Measurements from ENCODE around the gene ARAP2.

GRCh38 chr4:36024901-36025660 lies 219.2 kb downstream of the ARAP2 start:
- TF ChIP-seq TBP (CRISPR knock-in tag; IDR thresholded peaks at IDR 0.05) (no peak), CCDC6 (CRISPR knock-in tag; IDR thresholded peaks at IDR 0.05) (no peak), GATAD2A (CRISPR knock-in tag; IDR thresholded peaks at IDR 0.05) (no peak), RAD21 (CRISPR knock-in tag; IDR thresholded peaks at IDR 0.05) (no peak), DPF2 (CRISPR knock-in tag; IDR thresholded peaks at IDR 0.05; ENCODE audit: borderline replicate concordance, low read depth) (no peak), MAZ (IDR thresholded peaks at IDR 0.05; ENCODE audit: borderline replicate concordance, low read depth, low read length) (no peak), MAZ (CRISPR knock-in tag; IDR thresholded peaks at IDR 0.05; ENCODE audit: low read depth) (no peak), ZFY (CRISPR knock-in tag; IDR thresholded peaks at IDR 0.05) (no peak), CTCF (CRISPR knock-in tag; IDR thresholded peaks at IDR 0.05) (no peak), SOX6 (IDR thresholded peaks at IDR 0.05) (no peak), SOX6 (CRISPR knock-in tag; IDR thresholded peaks at IDR 0.05) (no peak), REXO4 (CRISPR knock-in tag; IDR thresholded peaks at IDR 0.05; ENCODE audit: borderline replicate concordance) (no peak), CEBPG (CRISPR knock-in tag; IDR thresholded peaks at IDR 0.05) (no peak)
